Spleen (tissue), 7 donors: ENCODE measurements around the gene ARHGAP27.
"Not testable (repeated sequence)": the region's sequence is repeated elsewhere in the genome, so short reads cannot be mapped to it uniquely, and the experiment has no call there.

Experiments
- POLR2A ChIP-seq, 3 donors: fragments of 450-650 bp; IDR thresholded peaks; one replicate each; pipeline ENCODE4 v1.5.1; 2017; ENCODE audit warnings: antibody characterized with exemption in 3 of 3, mild to moderate bottlenecking in 1 of 3
- POLR2AphosphoS5 ChIP-seq, 3 donors: sonication (generic); formaldehyde crosslinking; IDR thresholded peaks; one replicate each; pipeline ENCODE4 v1.5.1; 2017; ENCODE audit warnings: antibody characterized with exemption in 3 of 3
- TF ChIP-seq, protein P1 (sequence below), 11 experiments: fragments of 200-600 bp in 7 of 11; fragments of 450-650 bp in 4 of 11; sonication (generic) in 4 of 11; IDR thresholded peaks in 8 of 11; conservative IDR thresholded peaks in 3 of 11; 1 replicate in 7 of 11; 2 replicates in 4 of 11; pipeline versions ENCODE4 v1.4.0 to v1.8.0; 2016 to 2021; ENCODE audit warnings: antibody characterized with exemption in 11 of 11, inconsistent platforms in 4 of 11, mild to moderate bottlenecking in 1 of 11
- donor health status: DM: no; HTN: no; CAD: no; lungs with moderate emphysema.
- donor health status: DM: no; HTN: no; CAD: no.
- donor health status: DM: no; HTN: no; CAD: no.

DNA sequence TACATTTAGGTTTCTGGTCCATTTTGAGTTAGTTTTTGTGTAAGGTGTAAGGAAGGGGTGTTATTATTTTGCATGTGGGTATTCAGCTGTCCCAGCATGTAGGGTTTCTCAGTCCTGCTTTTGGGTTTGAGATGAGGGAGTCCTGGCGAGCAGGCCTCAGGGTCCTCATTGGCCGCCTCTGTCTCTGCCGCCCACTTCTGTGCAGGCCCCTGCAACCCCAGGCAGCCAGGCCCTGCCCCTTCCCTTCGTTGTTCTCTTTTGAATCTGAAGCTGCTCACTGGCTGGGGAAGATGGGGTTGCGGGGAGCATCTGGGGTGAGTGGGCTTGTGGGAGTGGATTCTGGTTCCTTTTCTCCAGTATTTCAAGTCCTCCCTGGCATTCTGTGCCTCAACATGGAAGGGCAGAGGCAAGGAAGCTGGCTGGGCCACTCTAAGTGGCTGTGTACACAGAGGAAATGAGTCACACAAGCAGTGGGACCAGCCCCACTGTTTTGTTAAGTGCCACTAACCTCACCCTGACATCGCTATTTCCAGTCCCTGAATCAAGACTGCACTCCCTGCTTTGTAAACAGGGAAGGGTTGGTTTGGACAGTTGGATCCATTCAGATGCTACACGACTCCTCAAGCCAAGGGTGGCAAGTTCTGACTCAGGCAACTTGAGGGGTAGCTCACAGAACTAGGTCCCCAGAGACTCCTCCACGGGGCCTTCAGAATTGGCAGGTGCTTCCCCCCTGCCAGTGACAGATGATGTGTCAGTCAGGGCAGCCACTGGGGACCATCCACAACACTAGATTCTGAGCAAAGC is 29.1 kb upstream of the ARHGAP27 start:
- TF ChIP-seq, protein P1, sequence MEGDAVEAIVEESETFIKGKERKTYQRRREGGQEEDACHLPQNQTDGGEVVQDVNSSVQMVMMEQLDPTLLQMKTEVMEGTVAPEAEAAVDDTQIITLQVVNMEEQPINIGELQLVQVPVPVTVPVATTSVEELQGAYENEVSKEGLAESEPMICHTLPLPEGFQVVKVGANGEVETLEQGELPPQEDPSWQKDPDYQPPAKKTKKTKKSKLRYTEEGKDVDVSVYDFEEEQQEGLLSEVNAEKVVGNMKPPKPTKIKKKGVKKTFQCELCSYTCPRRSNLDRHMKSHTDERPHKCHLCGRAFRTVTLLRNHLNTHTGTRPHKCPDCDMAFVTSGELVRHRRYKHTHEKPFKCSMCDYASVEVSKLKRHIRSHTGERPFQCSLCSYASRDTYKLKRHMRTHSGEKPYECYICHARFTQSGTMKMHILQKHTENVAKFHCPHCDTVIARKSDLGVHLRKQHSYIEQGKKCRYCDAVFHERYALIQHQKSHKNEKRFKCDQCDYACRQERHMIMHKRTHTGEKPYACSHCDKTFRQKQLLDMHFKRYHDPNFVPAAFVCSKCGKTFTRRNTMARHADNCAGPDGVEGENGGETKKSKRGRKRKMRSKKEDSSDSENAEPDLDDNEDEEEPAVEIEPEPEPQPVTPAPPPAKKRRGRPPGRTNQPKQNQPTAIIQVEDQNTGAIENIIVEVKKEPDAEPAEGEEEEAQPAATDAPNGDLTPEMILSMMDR (IDR thresholded peaks at IDR 0.05 in 8 of 11, conservative IDR thresholded peaks at IDR 0.05 in 3 of 11) = not testable (repeated sequence)
- TF ChIP-seq POLR2AphosphoS5 (IDR thresholded peaks at IDR 0.05) = peak in 1 of 3 donors; percentile 68
- not testable (repeated sequence) for TF ChIP-seq POLR2A (IDR thresholded peaks at IDR 0.05)
